Measurements from ENCODE around the gene KIAA0753.

KIAA0753 gene

DNA sequence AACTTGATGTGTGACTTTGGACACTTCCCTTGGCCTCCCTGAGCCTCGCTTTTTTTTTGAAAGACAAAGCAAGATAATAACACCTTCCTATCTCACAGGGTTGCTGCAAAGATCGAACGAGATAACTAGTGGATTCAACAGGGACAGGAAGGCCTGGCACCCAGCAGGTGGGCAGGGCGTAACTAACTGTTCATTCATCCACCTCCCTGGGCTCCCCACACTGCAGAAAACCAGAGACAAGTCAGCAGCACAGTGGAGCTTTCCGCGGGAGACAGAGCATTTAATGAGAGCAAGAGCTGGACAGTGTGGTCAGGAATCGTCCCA is 43.9 kb upstream of the KIAA0753 start:
- WGBS (ENCODE audit: extremely low coverage, insufficient coverage, insufficient read length): no CpG with 5 or more reads among the region's 7 CpGs
- no peak overlapping the region for H2AFZ ChIP-seq (ENCODE audit: insufficient read depth, low read length, poor library complexity)
- H3K79me1 ChIP-seq (ENCODE audit: low read length): no peaks in the 10 kb centered on the region
- no peak overlapping the region for H4K91ac ChIP-seq (ENCODE audit: low read depth, low read length)
- no peak overlapping the region for H3K9ac ChIP-seq (ENCODE audit: low read length)
- H3K9me3 ChIP-seq (ENCODE audit: insufficient read depth, low read depth, low read length): no peaks in the 10 kb centered on the region
- H2BK5ac ChIP-seq (ENCODE audit: low read depth, low read length, poor library complexity): no peak overlapping the region
- no peak overlapping the region for H4K12ac ChIP-seq (ENCODE audit: low read depth, low read length)
- H3K18ac ChIP-seq (ENCODE audit: low read length): no peak overlapping the region
- H4K8ac ChIP-seq (ENCODE audit: low read depth, low read length): no peak overlapping the region
- H3K14ac ChIP-seq (ENCODE audit: low read length): no peak overlapping the region
- H3K27ac ChIP-seq (ENCODE audit: low read depth, low read length): no peak overlapping the region
- no peak overlapping the region for H3K4me3 ChIP-seq (ENCODE audit: low read depth, low read length)
- DNase-seq: no peak
- no peaks in the 10 kb centered on the region for H3K4me1 ChIP-seq (ENCODE audit: control insufficient read depth in 1 of 2, insufficient read depth in 2 of 2, low read length in 2 of 2)
- no peak overlapping the region for H3K4ac ChIP-seq (ENCODE audit: low read depth, low read length)
- no peak overlapping the region for H3K4me2 ChIP-seq (ENCODE audit: low read length)
- H3K23ac ChIP-seq (ENCODE audit: low read length): no peak overlapping the region
- H2AK5ac ChIP-seq (ENCODE audit: low read length): no peak overlapping the region
- no peaks in the 10 kb centered on the region for H3K79me2 ChIP-seq (ENCODE audit: control insufficient read depth, insufficient read depth, low read length, poor library complexity)
- H2BK12ac ChIP-seq (ENCODE audit: low read length): no peak overlapping the region
- no peaks in the 10 kb centered on the region for H3K36me3 ChIP-seq (ENCODE audit: control insufficient read depth in 1 of 2, insufficient read depth in 2 of 2, low read length in 2 of 2)
- H2BK120ac ChIP-seq (ENCODE audit: insufficient read depth, low read length, poor library complexity): no peak overlapping the region
- H3K27me3 ChIP-seq (ENCODE audit: insufficient read depth, low read length): no peaks in the 10 kb centered on the region

DNA sequence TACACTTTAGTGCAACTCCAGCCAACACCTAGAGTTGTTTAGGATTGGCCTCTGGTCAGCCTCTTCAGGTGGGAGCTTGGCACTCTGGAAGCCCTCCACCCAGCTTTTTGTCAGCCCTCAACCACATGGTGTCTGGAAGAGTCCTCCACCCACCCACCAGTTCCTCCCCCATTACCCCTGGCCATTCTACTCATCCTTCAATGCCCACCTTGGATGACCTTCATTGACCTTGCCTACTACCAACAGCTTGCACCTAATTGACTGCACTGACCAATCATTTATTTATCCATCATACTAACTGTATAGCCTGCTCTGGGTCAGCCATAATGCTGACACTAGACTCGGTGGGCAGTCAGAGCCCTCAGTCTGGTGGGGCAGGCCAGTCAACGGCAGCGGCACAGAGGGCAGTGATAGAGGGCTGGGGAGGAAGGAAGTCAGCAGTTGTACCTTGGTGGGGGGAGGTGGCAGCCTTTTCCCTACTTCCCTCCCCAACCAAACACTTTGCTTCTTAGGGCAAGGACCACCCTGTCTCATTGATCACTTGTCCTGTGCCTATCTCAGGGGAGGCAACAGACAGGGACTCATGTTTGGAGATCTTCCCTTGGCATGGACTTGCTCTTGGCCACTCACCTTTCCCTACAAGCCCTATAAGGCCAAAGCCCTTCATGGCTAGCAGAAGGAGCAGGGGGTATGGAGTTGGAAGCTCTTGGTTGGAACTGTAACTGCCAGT is 43.4 kb upstream of the KIAA0753 start:
- H3K9me3 ChIP-seq (ENCODE audit: insufficient read depth, low read depth, low read length): no peaks in the 10 kb centered on the region

GRCh38 chr17:6683081-6683684 is 42.7 kb upstream of the KIAA0753 start:
- H3K4ac ChIP-seq (ENCODE audit: low read depth, low read length): no peak overlapping the region
- H3K4me2 ChIP-seq (ENCODE audit: low read length): no peak overlapping the region
- H2BK5ac ChIP-seq (ENCODE audit: low read depth, low read length, poor library complexity): no peak overlapping the region
- H2AFZ ChIP-seq (ENCODE audit: insufficient read depth, low read length, poor library complexity): no peak overlapping the region
- H3K79me2 ChIP-seq (ENCODE audit: control insufficient read depth, insufficient read depth, low read length, poor library complexity): no peaks in the 10 kb centered on the region
- H3K36me3 ChIP-seq (ENCODE audit: control insufficient read depth in 1 of 2, insufficient read depth in 2 of 2, low read length in 2 of 2): no peaks in the 10 kb centered on the region
- no peak overlapping the region for H2BK120ac ChIP-seq (ENCODE audit: insufficient read depth, low read length, poor library complexity)
- H2BK12ac ChIP-seq (ENCODE audit: low read length): no peak overlapping the region
- H3K4me1 ChIP-seq (ENCODE audit: control insufficient read depth in 1 of 2, insufficient read depth in 2 of 2, low read length in 2 of 2): no peaks in the 10 kb centered on the region
- H3K9me3 ChIP-seq (ENCODE audit: insufficient read depth, low read depth, low read length): no peaks in the 10 kb centered on the region
- no peak overlapping the region for H3K9ac ChIP-seq (ENCODE audit: low read length)
- no peak overlapping the region for H2AK5ac ChIP-seq (ENCODE audit: low read length)
- H3K27me3 ChIP-seq (ENCODE audit: insufficient read depth, low read length): no peaks in the 10 kb centered on the region
- no peak overlapping the region for H3K23ac ChIP-seq (ENCODE audit: low read length)
- no peak overlapping the region for H3K4me3 ChIP-seq (ENCODE audit: low read depth, low read length)
- no peak overlapping the region for H3K27ac ChIP-seq (ENCODE audit: low read depth, low read length)
- H3K18ac ChIP-seq (ENCODE audit: low read length): no peak overlapping the region
- H3K79me1 ChIP-seq (ENCODE audit: low read length): no peaks in the 10 kb centered on the region
- WGBS (ENCODE audit: extremely low coverage, insufficient coverage, insufficient read length): no CpG with 5 or more reads among the region's 3 CpGs
- H4K12ac ChIP-seq (ENCODE audit: low read depth, low read length): no peak overlapping the region
- no peak overlapping the region for H4K91ac ChIP-seq (ENCODE audit: low read depth, low read length)
- no peak overlapping the region for H4K8ac ChIP-seq (ENCODE audit: low read depth, low read length)
- no peak for DNase-seq
- H3K14ac ChIP-seq (ENCODE audit: low read length): no peak overlapping the region

More for the DNA sequence above, 43.4 kb upstream of the KIAA0753 start:
- no peaks in the 10 kb centered on the region for H3K79me1 ChIP-seq (ENCODE audit: low read length)
- WGBS (ENCODE audit: extremely low coverage, insufficient coverage, insufficient read length): no CpG with 5 or more reads among the region's 3 CpGs
- no peak overlapping the region for H3K9ac ChIP-seq (ENCODE audit: low read length)
- H3K4me3 ChIP-seq (ENCODE audit: low read depth, low read length): no peak overlapping the region
- no peak overlapping the region for H2BK5ac ChIP-seq (ENCODE audit: low read depth, low read length, poor library complexity)
- H3K23ac ChIP-seq (ENCODE audit: low read length): no peak overlapping the region
- no peak overlapping the region for H2BK120ac ChIP-seq (ENCODE audit: insufficient read depth, low read length, poor library complexity)
- H3K36me3 ChIP-seq (ENCODE audit: control insufficient read depth in 1 of 2, insufficient read depth in 2 of 2, low read length in 2 of 2): no peaks in the 10 kb centered on the region
- no peaks in the 10 kb centered on the region for H3K27me3 ChIP-seq (ENCODE audit: insufficient read depth, low read length)
- H3K4me1 ChIP-seq (ENCODE audit: control insufficient read depth in 1 of 2, insufficient read depth in 2 of 2, low read length in 2 of 2): no peaks in the 10 kb centered on the region
- no peaks in the 10 kb centered on the region for H3K79me2 ChIP-seq (ENCODE audit: control insufficient read depth, insufficient read depth, low read length, poor library complexity)
- H4K8ac ChIP-seq (ENCODE audit: low read depth, low read length): no peak overlapping the region
- no peak for DNase-seq
- H4K91ac ChIP-seq (ENCODE audit: low read depth, low read length): no peak overlapping the region
- no peak overlapping the region for H3K18ac ChIP-seq (ENCODE audit: low read length)
- H2BK12ac ChIP-seq (ENCODE audit: low read length): no peak overlapping the region
- no peak overlapping the region for H2AK5ac ChIP-seq (ENCODE audit: low read length)
- H3K4me2 ChIP-seq (ENCODE audit: low read length): no peak overlapping the region
- no peak overlapping the region for H3K27ac ChIP-seq (ENCODE audit: low read depth, low read length)
- no peak overlapping the region for H3K4ac ChIP-seq (ENCODE audit: low read depth, low read length)
- no peak overlapping the region for H2AFZ ChIP-seq (ENCODE audit: insufficient read depth, low read length, poor library complexity)
- H4K12ac ChIP-seq (ENCODE audit: low read depth, low read length): no peak overlapping the region
- no peak overlapping the region for H3K14ac ChIP-seq (ENCODE audit: low read length)

DNA sequence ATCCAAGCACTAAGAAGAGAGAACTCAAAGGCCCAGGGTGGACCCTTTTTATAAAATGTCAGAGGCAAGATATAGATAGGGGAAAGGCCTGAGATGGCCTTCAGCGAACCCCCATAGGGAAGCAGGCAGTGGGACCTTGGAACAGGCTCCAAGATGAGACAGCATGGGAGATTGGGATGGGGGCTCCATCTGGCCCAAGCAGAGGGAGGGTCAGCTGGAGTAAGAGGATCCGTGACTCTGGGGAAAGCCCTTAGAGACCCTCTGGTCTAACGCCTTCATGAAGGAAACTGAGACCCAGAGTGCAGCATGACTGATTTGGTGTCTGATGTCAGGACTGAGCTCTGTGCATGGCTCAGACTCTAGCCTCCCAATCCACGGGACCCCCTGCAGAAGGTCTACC is 41.8 kb upstream of the KIAA0753 start:
- no peak overlapping the region for H3K4ac ChIP-seq (ENCODE audit: low read depth, low read length)
- no peak overlapping the region for H4K8ac ChIP-seq (ENCODE audit: low read depth, low read length)
- no peak overlapping the region for H2AFZ ChIP-seq (ENCODE audit: insufficient read depth, low read length, poor library complexity)
- no peaks in the 10 kb centered on the region for H3K4me1 ChIP-seq (ENCODE audit: control insufficient read depth in 1 of 2, insufficient read depth in 2 of 2, low read length in 2 of 2)
- H3K9ac ChIP-seq (ENCODE audit: low read length): no peak overlapping the region
- H3K9me3 ChIP-seq (ENCODE audit: insufficient read depth, low read depth, low read length): no peaks in the 10 kb centered on the region
- no peak overlapping the region for H2BK120ac ChIP-seq (ENCODE audit: insufficient read depth, low read length, poor library complexity)
- no peak overlapping the region for H3K18ac ChIP-seq (ENCODE audit: low read length)
- H3K79me1 ChIP-seq (ENCODE audit: low read length): no peaks in the 10 kb centered on the region
- H3K4me3 ChIP-seq (ENCODE audit: low read depth, low read length): no peak overlapping the region
- DNase-seq: no peak
- no peak overlapping the region for H2BK5ac ChIP-seq (ENCODE audit: low read depth, low read length, poor library complexity)
- H4K12ac ChIP-seq (ENCODE audit: low read depth, low read length): no peak overlapping the region
- WGBS (ENCODE audit: extremely low coverage, insufficient coverage, insufficient read length): no CpG with 5 or more reads among the region's 4 CpGs
- no peaks in the 10 kb centered on the region for H3K79me2 ChIP-seq (ENCODE audit: control insufficient read depth, insufficient read depth, low read length, poor library complexity)
- no peak overlapping the region for H4K91ac ChIP-seq (ENCODE audit: low read depth, low read length)
- no peak overlapping the region for H3K27ac ChIP-seq (ENCODE audit: low read depth, low read length)
- no peak overlapping the region for H2AK5ac ChIP-seq (ENCODE audit: low read length)
- H3K36me3 ChIP-seq (ENCODE audit: control insufficient read depth in 1 of 2, insufficient read depth in 2 of 2, low read length in 2 of 2): no peaks in the 10 kb centered on the region
- no peaks in the 10 kb centered on the region for H3K27me3 ChIP-seq (ENCODE audit: insufficient read depth, low read length)
- H3K14ac ChIP-seq (ENCODE audit: low read length): no peak overlapping the region
- no peak overlapping the region for H3K23ac ChIP-seq (ENCODE audit: low read length)
- H3K4me2 ChIP-seq (ENCODE audit: low read length): no peak overlapping the region
- no peak overlapping the region for H2BK12ac ChIP-seq (ENCODE audit: low read length)
